ENCODE data around the gene CFAP53. TPM values are rescaled to one million over a fixed set of nuclear protein-coding genes. Genes with fewer than 3 reads are reported as not detected.

The CFAP53 gene
- total and polyA plus RNA-seq, 2 of the 13 experiments (the other 11 are each of a cell fraction or from before 2014, with no cell fraction given), result 0.05 to 0.07 TPM

DNA sequence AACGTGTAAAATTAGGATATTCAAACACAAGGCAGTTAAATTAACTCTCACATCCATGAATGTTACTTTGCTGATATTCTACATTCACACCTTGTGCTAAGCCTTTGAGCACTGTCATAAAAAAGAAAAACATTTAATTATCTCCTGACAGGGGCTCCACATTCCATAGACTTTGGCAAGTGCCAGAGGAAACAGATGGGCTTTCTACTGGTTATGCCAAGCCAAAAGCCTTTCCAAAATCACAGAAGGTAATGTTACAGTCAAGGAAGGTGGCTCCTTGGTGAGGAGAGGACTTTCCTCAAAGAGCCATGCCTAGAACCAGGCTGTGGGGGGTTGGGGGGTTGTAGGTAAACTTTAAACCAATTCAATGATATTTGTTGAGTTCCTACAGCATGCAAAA lies 83.8 kb downstream of the CFAP53 start:
- H3K27ac ChIP-seq (ENCODE audit: extremely low read length, insufficient read depth, low read length), result no peak overlapping the region
- no peaks in the 10 kb centered on the region for H3K9me3 ChIP-seq (ENCODE audit: low read length)
- DNase-seq (ENCODE audit: low spot score), result no peak
- TF ChIP-seq IRX3 (CRISPR knock-in tag; IDR thresholded peaks at IDR 0.05; ENCODE audit: borderline replicate concordance, low read depth) (no peak), TGIF2 (CRISPR knock-in tag; IDR thresholded peaks at IDR 0.05) (no peak), ZNF816 (CRISPR knock-in tag; IDR thresholded peaks at IDR 0.05; ENCODE audit: borderline replicate concordance) (no peak), ZNF772 (CRISPR knock-in tag; IDR thresholded peaks at IDR 0.05) (no peak)
- TF ChIP-seq, protein P1, sequence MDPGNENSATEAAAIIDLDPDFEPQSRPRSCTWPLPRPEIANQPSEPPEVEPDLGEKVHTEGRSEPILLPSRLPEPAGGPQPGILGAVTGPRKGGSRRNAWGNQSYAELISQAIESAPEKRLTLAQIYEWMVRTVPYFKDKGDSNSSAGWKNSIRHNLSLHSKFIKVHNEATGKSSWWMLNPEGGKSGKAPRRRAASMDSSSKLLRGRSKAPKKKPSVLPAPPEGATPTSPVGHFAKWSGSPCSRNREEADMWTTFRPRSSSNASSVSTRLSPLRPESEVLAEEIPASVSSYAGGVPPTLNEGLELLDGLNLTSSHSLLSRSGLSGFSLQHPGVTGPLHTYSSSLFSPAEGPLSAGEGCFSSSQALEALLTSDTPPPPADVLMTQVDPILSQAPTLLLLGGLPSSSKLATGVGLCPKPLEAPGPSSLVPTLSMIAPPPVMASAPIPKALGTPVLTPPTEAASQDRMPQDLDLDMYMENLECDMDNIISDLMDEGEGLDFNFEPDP (CRISPR knock-in tag; conservative IDR thresholded peaks at IDR 0.05), result no peak
- H2AFZ ChIP-seq (ENCODE audit: low read length), result no peak overlapping the region
- peaks cover 14% of the 10 kb centered on the region for H3K4me1 ChIP-seq (ENCODE audit: insufficient read depth, low read length)
- FAIRE-seq, result no peak
- intact Hi-C loops (cut with micrococcal nuclease; ENCODE audit: unreplicated experiment), result loop anchor here (5.0 kb wide), 1 partner anchor 55 kb away; no protein-coding TSS in a partner anchor
- no peak overlapping the region for H3K4me3 ChIP-seq (replicated peaks in 1 of 3; ENCODE audit: insufficient read depth in 1 of 3, low read depth in 2 of 3, low read length in 3 of 3)
- no peak for ATAC-seq
- H3K36me3 ChIP-seq (replicated peaks in 1 of 2; ENCODE audit: control insufficient read depth in 1 of 2, insufficient read depth in 2 of 2, low read length in 2 of 2), result no peaks in the 10 kb centered on the region
- no peaks in the 10 kb centered on the region for H3K27me3 ChIP-seq (ENCODE audit: control insufficient read depth in 1 of 2, insufficient read depth in 2 of 2, low read length in 2 of 2)
- peaks cover 10% of the 10 kb centered on the region for H3K79me2 ChIP-seq (ENCODE audit: insufficient read depth, low read length)
- no TSS peak for BruUV-seq (replicated peaks)
- ChIA-PET CTCF (ENCODE audit: low intra/inter-chr PET ratio, low total read pairs) (no interaction called here), POLR2A (no interaction called here)
- no peaks in the 10 kb centered on the region; the same call in 1 of the 2 replicates for H4K20me1 ChIP-seq (ENCODE audit: insufficient read depth, low read length)
- in situ Hi-C loops (cut with HindIII; ENCODE audit: extremely low pct_ligation_motif_present, low pct_unique_long_range_greater_than_20kb), result no loop called here
- no peak overlapping the region for H3K4me2 ChIP-seq (ENCODE audit: low read depth, low read length)
- no peak overlapping the region for H3K9ac ChIP-seq (ENCODE audit: insufficient read depth, low read depth, low read length)
- WGBS (ENCODE audit: low lambda C conversion rate), result 93% methylated on average over 1 of the region's 1 CpG

DNA sequence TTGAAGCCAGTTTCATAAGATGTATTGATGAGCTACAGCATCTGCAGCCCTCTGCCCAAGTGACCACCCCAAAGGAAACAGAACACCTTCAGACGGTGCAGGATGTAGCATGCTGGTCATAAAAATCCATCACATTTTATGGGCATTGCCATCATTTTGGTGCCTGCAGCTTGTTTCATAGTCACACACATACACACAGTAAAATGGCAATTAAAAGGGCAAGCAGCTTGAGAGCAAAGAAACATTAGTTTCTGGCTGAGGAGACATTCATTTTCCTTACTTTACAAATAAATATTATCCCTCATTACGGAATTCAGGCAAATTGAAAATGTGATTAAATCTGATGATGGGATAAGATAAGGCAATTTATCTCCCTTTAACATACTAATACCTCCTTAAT lies 84.7 kb downstream of the CFAP53 start:
- ATAC-seq (no peak), DNase-seq (ENCODE audit: low spot score) (no peak), FAIRE-seq (no peak)
- Histone ChIP-seq H3K27ac (ENCODE audit: extremely low read length, insufficient read depth, low read length) (no peak overlapping the region), H2AFZ (ENCODE audit: low read length) (no peak overlapping the region), H3K27me3 (ENCODE audit: control insufficient read depth in 1 of 2, insufficient read depth in 2 of 2, low read length in 2 of 2) (no peaks in the 10 kb centered on the region), H3K36me3 (replicated peaks in 1 of 2; ENCODE audit: control insufficient read depth in 1 of 2, insufficient read depth in 2 of 2, low read length in 2 of 2) (no peaks in the 10 kb centered on the region), H4K20me1 (ENCODE audit: insufficient read depth, low read length) (no peaks in the 10 kb centered on the region; the same call in 1 of the 2 replicates), H3K4me1 (ENCODE audit: insufficient read depth, low read length) (peaks cover 12% of the 10 kb centered on the region), H3K9me3 (ENCODE audit: low read length) (no peaks in the 10 kb centered on the region), H3K79me2 (ENCODE audit: insufficient read depth, low read length) (peaks cover 4% of the 10 kb centered on the region), H3K9ac (ENCODE audit: insufficient read depth, low read depth, low read length) (no peak overlapping the region), H3K4me2 (ENCODE audit: low read depth, low read length) (no peak overlapping the region), H3K4me3 (replicated peaks in 1 of 3; ENCODE audit: insufficient read depth in 1 of 3, low read depth in 2 of 3, low read length in 3 of 3) (no peak overlapping the region)
- no TSS peak for BruUV-seq (replicated peaks)
- ChIA-PET POLR2A (no interaction called here), CTCF (ENCODE audit: low intra/inter-chr PET ratio, low total read pairs) (no interaction called here)
- intact Hi-C loops (cut with micrococcal nuclease; ENCODE audit: unreplicated experiment), result loop anchor here (5.0 kb wide), 1 partner anchor 54 kb away; no protein-coding TSS in a partner anchor
- WGBS (ENCODE audit: low lambda C conversion rate), result 45% methylated on average over 2 of the region's 2 CpGs
- in situ Hi-C loops (cut with HindIII; ENCODE audit: extremely low pct_ligation_motif_present, low pct_unique_long_range_greater_than_20kb), result no loop called here
- TF ChIP-seq ZNF768 (CRISPR knock-in tag; IDR thresholded peaks at IDR 0.05), result no peak
- TF ChIP-seq RBAK (CRISPR knock-in tag; IDR thresholded peaks at IDR 0.05), result no peak
- TF ChIP-seq, protein P2, sequence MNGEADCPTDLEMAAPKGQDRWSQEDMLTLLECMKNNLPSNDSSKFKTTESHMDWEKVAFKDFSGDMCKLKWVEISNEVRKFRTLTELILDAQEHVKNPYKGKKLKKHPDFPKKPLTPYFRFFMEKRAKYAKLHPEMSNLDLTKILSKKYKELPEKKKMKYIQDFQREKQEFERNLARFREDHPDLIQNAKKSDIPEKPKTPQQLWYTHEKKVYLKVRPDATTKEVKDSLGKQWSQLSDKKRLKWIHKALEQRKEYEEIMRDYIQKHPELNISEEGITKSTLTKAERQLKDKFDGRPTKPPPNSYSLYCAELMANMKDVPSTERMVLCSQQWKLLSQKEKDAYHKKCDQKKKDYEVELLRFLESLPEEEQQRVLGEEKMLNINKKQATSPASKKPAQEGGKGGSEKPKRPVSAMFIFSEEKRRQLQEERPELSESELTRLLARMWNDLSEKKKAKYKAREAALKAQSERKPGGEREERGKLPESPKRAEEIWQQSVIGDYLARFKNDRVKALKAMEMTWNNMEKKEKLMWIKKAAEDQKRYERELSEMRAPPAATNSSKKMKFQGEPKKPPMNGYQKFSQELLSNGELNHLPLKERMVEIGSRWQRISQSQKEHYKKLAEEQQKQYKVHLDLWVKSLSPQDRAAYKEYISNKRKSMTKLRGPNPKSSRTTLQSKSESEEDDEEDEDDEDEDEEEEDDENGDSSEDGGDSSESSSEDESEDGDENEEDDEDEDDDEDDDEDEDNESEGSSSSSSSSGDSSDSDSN (CRISPR knock-in tag; IDR thresholded peaks at IDR 0.05), result no peak
- TF ChIP-seq ZFP62 (CRISPR knock-in tag; IDR thresholded peaks at IDR 0.05), result no peak
- TF ChIP-seq, protein P3, sequence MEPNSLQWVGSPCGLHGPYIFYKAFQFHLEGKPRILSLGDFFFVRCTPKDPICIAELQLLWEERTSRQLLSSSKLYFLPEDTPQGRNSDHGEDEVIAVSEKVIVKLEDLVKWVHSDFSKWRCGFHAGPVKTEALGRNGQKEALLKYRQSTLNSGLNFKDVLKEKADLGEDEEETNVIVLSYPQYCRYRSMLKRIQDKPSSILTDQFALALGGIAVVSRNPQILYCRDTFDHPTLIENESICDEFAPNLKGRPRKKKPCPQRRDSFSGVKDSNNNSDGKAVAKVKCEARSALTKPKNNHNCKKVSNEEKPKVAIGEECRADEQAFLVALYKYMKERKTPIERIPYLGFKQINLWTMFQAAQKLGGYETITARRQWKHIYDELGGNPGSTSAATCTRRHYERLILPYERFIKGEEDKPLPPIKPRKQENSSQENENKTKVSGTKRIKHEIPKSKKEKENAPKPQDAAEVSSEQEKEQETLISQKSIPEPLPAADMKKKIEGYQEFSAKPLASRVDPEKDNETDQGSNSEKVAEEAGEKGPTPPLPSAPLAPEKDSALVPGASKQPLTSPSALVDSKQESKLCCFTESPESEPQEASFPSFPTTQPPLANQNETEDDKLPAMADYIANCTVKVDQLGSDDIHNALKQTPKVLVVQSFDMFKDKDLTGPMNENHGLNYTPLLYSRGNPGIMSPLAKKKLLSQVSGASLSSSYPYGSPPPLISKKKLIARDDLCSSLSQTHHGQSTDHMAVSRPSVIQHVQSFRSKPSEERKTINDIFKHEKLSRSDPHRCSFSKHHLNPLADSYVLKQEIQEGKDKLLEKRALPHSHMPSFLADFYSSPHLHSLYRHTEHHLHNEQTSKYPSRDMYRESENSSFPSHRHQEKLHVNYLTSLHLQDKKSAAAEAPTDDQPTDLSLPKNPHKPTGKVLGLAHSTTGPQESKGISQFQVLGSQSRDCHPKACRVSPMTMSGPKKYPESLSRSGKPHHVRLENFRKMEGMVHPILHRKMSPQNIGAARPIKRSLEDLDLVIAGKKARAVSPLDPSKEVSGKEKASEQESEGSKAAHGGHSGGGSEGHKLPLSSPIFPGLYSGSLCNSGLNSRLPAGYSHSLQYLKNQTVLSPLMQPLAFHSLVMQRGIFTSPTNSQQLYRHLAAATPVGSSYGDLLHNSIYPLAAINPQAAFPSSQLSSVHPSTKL (CRISPR knock-in tag; IDR thresholded peaks at IDR 0.05), result no peak
- TF ChIP-seq RAD51 (IDR thresholded peaks at IDR 0.05; ENCODE audit: borderline replicate concordance), result no peak
- TF ChIP-seq NFKBIZ (CRISPR knock-in tag; IDR thresholded peaks at IDR 0.05), result no peak
